Hematopoietic multipotent progenitor cell treated with erythropoietin and hydrocortisone succinate and interleukin-3 and kit ligand, for 15 days (in vitro differentiated cells): ENCODE data around the gene KLHL29.

Experiments used
- DNase-seq: peaks from one replicate; pipeline ENCODE4 v3.0.0-alpha.2; 2015; ENCODE audit warnings: low spot score

Gene KLHL29

GRCh38 chr2:23493846-23494245 lies 108.9 kb downstream of the KLHL29 start:
- no peak for DNase-seq

GRCh38 chr2:23494286-23494685 lies 109.3 kb downstream of the KLHL29 start:
- no peak for DNase-seq

DNA sequence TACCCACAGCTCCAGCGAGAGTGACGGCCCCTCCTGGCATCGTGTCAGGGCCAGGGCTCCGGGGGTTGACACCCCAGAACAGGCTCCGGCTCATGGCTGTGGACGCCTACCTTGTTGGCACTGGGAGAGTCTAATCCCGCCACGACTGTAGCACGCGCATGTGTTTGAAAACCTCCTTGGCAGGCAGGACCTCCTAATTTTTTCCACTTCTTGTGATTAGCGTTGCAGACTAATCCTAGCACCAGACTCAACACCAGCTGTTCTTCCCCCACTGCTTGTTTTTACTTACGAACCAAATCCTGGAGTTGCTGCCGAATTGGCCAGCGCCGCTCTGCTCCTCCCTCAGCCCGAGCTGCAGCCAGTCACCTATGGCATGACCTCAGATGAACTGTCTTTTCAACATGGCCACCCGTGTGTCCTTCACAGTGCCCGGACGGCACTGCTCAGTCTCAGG lies 110.7 kb downstream of the KLHL29 start:
- DNase-seq, result no peak

GRCh38 chr2:23496456-23496855 lies 111.5 kb downstream of the KLHL29 start:
- DNase-seq, result no peak

- DNase-seq, result no peak
Measured at GRCh38 chr2:23497063-23497462, 112.1 kb downstream of the KLHL29 start.

- no peak for DNase-seq
Measured at GRCh38 chr2:23497536-23497935, 112.6 kb downstream of the KLHL29 start.

DNA sequence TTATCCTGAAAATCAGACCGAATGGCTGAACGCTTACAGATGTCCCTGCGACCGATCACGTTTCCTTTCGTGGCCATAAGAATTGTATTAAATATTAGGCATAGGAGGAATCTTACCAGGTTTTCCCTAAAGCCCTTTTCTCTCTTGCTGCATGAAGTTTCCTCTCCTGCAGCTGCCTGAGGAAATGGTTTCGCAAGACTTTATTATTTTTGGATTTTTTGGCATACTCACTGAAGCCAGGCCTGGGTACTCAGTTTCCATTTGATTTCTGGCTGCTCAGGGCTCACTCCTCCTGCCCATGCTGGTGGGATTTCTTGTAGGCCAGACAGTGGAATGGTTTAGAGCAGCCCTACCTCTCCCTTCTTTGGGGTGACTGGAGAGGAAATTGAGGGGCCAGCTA lies 114.0 kb downstream of the KLHL29 start:
- no peak for DNase-seq

GRCh38 chr2:23499439-23499838 lies 114.5 kb downstream of the KLHL29 start:
- no peak for DNase-seq

GRCh38 chr2:23500836-23501235 lies 115.9 kb downstream of the KLHL29 start:
- DNase-seq, result no peak

DNA sequence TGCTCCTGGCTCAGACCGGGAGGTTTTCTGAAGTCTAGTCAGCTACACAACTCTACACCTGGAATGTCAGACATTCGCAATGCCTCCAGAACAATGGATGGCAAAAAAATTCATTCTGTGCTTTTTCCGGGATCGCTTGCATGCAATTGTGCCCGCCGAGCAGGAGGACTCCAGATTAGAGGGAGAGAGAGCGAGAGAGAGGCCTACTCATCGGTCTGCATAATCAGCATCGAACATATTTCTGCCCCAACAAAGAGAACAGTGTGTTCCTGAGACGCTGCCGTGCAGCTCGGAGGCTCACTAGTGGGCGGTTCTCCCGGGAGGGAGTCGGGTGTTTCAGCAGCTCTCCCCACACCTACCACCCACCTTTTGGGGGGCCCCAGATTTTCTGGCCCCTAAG lies 117.1 kb downstream of the KLHL29 start:
- DNase-seq, result no peak

DNA sequence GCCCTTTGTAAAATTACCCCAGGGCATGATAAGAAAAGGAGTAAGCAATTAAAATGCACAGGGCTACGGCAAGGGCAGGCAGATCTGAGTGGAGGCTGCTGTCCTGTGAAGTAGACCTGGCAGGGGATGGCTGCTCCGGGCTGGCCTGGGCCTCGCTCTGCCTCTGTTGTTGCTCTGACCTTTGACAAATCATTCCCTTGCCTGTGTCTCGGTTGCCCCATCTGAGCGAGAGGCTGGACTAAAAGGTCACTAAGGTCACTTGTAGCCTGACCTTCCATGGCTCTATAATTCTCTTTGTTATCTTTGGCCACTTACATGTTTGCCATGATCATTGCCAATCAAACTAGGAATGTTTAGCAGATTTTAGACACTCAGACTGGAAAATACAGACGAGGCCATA lies 118.1 kb downstream of the KLHL29 start:
- no peak for DNase-seq

DNA sequence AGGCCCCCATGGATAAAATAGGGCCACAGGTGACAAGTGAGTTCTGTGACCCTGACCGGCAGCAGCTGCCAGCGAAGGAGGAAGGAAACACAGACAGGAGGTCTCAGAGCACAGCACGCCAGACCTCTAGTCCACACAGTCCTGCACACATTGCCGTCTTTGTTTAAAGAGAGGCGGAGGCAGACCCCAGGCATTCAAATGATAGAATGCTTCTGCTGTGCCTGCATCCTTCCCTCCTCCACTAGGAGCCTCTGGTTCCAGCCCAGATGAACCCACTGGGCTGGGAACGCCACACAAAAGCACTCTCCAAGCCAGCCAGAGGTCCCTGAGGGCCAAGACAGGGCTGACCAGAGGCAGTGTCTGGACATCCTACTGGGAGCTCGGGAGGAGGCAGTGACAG lies 118.7 kb downstream of the KLHL29 start:
- no peak for DNase-seq

- DNase-seq, result no peak
Measured at GRCh38 chr2:23504591-23504990, 119.6 kb downstream of the KLHL29 start.

DNA sequence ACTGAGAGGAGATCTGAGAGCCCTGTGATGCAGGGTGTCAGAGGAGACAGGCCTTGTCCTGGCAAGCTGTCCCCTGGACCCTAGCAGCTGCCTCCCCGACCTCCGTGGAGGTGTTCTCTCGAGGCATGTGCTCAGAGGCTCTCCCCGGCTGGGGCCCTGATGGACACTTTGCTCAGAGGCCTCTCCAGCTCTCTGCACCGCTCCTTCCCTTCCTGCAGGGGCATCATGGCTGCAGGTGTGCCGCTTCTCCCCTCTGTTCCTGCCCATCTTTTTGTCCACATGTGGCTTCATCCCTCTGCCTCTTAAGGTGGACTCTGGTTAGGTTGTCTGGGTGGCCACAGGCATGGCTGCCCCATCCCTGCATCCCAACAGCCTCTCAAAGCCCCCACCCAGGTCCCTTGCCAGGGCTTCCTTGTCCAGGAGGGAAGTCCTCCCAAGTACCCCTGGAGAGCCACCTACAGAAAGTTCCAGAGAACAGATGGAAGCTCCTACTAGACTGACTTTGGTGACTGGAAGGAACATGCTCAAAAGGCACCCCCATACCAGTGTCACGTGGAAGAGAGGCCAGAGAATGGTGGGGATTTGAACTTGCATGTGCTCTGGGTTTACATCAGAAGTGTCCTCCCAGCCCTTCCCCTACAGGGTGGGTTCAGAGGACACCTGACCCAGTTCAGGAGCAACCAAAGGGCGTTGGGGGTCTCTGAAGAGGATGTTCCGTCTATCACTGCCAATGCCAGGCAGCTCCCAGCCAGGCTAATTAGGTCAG lies 120.4 kb downstream of the KLHL29 start:
- DNase-seq, result no peak

DNA sequence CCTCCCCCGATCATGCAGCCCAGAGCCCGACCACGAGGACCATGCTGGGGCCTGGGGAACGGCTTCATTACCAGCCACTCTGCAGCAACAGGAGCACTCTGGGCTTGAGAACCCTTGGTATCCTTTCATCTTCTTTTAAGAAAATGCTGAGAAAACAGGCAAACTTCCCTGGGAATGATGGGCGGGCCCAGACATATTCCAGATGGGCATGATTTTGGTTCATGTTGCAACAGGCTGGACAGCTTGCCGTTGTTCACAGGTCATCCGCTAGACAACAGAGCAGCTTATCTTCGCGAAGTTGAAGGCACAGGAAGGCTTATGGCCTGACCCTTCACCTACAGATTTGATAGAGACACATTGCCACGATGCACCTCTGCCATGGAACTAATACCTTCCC lies 121.0 kb downstream of the KLHL29 start:
- no peak for DNase-seq

GRCh38 chr2:23506531-23507266 lies 121.7 kb downstream of the KLHL29 start:
- no peak for DNase-seq

- DNase-seq, result no peak
Measured at GRCh38 chr2:23507267-23508065, 122.5 kb downstream of the KLHL29 start.

- DNase-seq, result no peak
Measured at GRCh38 chr2:23508066-23508390, 123.0 kb downstream of the KLHL29 start.

DNA sequence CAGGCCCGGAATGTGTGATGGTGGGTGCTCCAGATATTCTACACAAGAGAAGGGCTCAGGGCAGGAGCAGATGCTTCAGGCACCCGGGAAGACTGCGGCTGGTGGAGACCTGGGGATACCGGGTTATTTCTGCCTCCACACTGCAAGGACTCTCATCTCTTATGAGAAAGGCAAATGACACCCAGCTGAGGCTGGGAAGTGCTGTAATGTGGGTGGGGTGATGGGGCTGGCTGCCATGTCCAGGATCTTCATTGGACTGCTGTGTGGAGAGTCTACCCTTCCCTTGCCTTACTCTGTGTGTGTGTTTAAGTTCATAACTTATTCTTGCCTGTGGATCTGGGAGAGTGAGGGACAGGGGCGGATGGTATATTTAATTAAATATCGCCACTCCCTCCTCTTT lies 124.1 kb downstream of the KLHL29 start:
- DNase-seq, result no peak

DNA sequence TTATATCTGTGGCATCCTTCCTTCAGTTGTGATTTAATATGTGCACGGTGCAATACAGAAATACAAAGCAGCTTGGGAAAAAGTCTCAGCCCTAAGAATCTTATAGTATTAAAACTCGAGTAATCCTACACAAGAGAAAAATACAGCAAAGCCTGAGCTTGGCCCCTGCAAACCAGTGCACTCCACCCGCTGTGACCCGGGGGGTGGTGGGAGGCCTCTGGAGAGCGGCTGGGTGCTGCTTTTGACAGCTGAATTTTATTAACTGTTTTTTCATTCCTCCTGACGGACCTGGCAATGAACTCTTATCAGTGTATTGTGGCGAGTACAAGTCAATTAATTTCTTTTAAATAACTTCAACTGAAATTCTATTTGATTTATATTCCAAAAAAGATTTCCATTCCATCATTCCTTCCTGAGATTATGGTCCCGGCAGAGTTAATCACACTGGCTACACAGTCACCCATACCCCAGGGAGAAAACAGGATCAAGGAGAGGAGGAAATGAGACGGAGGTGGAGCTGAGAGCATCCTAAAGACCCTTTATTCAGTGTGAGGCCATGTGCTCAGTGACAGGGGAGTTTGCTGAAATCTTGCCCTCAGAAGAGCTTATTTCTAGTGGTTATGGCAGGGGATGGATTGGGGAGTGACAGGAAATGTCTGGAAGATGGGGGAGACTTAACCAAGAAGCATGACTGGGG lies 124.8 kb downstream of the KLHL29 start:
- no peak for DNase-seq

GRCh38 chr2:23510471-23510870 lies 125.5 kb downstream of the KLHL29 start:
- DNase-seq, result no peak

DNA sequence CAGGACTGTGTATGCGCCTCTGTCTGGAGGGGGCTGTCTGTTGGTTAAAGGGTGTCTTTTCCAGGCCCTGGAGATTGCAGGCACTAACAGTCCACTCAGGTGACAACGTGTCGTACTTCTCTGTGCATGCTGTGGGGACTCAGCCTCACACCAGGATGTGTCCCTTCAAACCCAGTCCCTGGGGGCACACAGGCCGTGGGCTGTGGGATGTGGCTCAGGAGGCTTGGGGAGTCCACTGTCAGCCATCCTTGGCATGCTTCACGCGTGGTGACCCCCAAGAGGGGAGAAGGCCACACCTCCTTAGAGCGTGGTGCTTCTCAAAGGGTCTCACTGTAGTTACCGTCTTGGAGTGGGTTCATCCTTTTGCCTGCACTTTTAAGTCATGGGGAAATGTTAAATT lies 127.8 kb downstream of the KLHL29 start:
- no peak for DNase-seq
